ENCODE results near the gene FAM83C.

The FAM83C gene

GRCh38 chr20:35252037-35252461 lies 40.2 kb downstream of the FAM83C start:
- TF ChIP-seq CEBPB (IDR thresholded peaks at IDR 0.05): no peak
- TF ChIP-seq YY1 (IDR thresholded peaks at IDR 0.05; ENCODE audit: low read depth): no peak
- no peak for TF ChIP-seq MAX (IDR thresholded peaks at IDR 0.05)
- no peak for TF ChIP-seq NFIC (IDR thresholded peaks at IDR 0.05)
- no peak for TF ChIP-seq RAD21 (IDR thresholded peaks at IDR 0.05; ENCODE audit: low read depth)
- no peak for TF ChIP-seq EGR1 (IDR thresholded peaks at IDR 0.05)

- TF ChIP-seq TAF1 (IDR thresholded peaks at IDR 0.05; ENCODE audit: low read depth) (no peak), REST (IDR thresholded peaks at IDR 0.05; ENCODE audit: low read depth) (no peak)
Observed at GRCh38 chr20:35251613-35251940, 40.6 kb downstream of the FAM83C start.

DNA sequence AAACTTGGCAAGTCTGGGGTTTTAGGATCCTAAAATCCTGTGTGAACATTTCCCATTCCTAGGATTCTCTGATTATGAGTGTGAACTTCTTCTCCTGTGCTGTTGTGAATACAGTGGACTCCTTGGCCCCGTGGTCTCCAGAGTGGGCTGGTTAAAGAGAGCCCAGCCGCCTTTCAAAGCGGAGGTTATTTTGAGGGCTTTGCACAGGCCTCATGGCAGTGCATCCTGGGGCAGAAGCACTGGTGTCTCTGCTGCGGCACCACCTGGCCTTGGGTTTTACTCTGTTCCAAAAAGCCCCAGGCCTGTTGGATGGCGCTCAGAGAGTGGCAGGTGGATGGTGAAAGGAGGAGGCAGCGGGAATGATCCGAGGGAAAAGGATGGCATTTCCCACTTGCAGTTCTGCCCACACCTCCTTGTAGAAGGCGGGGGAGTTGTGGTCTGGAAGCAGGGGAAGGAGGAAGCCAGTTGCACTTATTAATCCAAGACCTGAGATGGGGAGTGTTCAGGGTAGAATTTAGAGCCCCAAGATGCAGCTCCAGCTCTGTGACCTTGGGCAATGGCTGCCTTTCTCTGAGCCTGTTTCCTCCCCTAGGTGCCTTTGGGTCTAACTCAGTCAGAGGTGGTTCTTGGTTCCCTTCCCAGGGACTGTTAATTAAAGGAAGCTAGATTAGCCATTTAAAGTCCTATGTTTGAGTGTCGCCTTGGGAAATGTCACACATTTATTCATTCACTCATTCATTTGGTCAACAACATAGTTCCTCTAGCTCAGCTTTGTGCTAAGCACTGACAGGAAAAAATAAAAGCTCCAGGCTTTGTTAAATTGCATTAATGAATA lies 43.4 kb downstream of the FAM83C start:
- TF ChIP-seq EGR1 (IDR thresholded peaks at IDR 0.05): no peak
- TF ChIP-seq CEBPB (IDR thresholded peaks at IDR 0.05): no peak
- TF ChIP-seq TCF12 (IDR thresholded peaks at IDR 0.05; ENCODE audit: low read depth): no peak
- TF ChIP-seq NFIC (IDR thresholded peaks at IDR 0.05): no peak
- no peak for TF ChIP-seq REST (IDR thresholded peaks at IDR 0.05; ENCODE audit: low read depth)
- TF ChIP-seq RAD21 (IDR thresholded peaks at IDR 0.05; ENCODE audit: low read depth): no peak
- TF ChIP-seq ZBTB7A (IDR thresholded peaks at IDR 0.05; ENCODE audit: low read depth): no peak
- no peak for TF ChIP-seq YY1 (IDR thresholded peaks at IDR 0.05; ENCODE audit: low read depth)
- no peak for TF ChIP-seq TEAD4 (IDR thresholded peaks at IDR 0.05)
- no peak for TF ChIP-seq FOXM1 (IDR thresholded peaks at IDR 0.05; ENCODE audit: borderline replicate concordance, low read depth)
- TF ChIP-seq MAX (IDR thresholded peaks at IDR 0.05): no peak

DNA sequence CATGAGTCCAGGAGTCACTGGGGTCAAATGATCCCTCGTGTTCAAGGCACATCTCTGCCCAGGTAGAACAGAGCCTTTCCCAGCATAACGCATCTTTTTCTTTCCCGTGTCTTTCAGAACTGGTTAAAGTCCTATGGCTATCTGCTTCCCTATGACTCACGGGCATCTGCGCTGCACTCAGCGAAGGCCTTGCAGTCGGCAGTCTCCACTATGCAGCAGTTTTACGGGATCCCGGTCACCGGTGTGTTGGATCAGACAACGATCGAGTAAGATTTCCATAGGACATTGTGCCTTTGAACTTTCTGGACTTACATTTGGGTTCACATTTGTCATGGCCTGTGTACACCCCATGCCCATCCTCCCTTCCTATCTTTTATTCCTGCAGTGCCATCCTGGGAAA lies 45.5 kb downstream of the FAM83C start:
- TF ChIP-seq FOXM1 (IDR thresholded peaks at IDR 0.05; ENCODE audit: borderline replicate concordance, low read depth): no peak
- no peak for TF ChIP-seq EP300 (IDR thresholded peaks at IDR 0.05; ENCODE audit: borderline replicate concordance)
- TF ChIP-seq REST (IDR thresholded peaks at IDR 0.05; ENCODE audit: low read depth): no peak
- TF ChIP-seq MAX (IDR thresholded peaks at IDR 0.05): no peak
- no peak for TF ChIP-seq CEBPB (IDR thresholded peaks at IDR 0.05)
- TF ChIP-seq EGR1 (IDR thresholded peaks at IDR 0.05): no peak
- TF ChIP-seq RAD21 (IDR thresholded peaks at IDR 0.05; ENCODE audit: low read depth): no peak
- TF ChIP-seq TAF1 (IDR thresholded peaks at IDR 0.05; ENCODE audit: low read depth): no peak
- TF ChIP-seq TCF12 (IDR thresholded peaks at IDR 0.05; ENCODE audit: low read depth): no peak
- TF ChIP-seq CREB1 (IDR thresholded peaks at IDR 0.05; ENCODE audit: low read depth): no peak
- TF ChIP-seq ZBTB7A (IDR thresholded peaks at IDR 0.05; ENCODE audit: low read depth): no peak
- TF ChIP-seq NFIC (IDR thresholded peaks at IDR 0.05): no peak
- no peak for TF ChIP-seq TEAD4 (IDR thresholded peaks at IDR 0.05)
- no peak for TF ChIP-seq USF1 (IDR thresholded peaks at IDR 0.05)
- TF ChIP-seq YY1 (IDR thresholded peaks at IDR 0.05; ENCODE audit: low read depth): no peak

DNA sequence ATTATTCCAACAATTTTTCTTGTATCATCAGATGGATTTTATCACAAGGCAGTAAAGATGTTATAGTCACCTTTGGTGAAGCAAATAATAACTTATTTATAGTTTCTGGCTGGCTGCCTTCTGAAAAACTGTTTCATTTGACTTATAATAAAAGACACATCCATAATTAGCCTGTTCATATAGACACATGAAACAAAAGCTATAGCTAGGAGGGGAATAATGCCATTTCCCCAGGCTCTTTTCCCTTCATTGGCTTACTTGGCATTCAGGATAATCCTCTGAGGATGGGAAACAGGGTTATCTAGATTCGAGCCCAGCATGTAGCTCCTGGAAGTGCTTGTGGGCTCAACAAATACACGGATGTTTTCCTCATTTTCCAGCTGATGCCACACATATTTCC lies 48.2 kb downstream of the FAM83C start:
- TF ChIP-seq FOXM1 (IDR thresholded peaks at IDR 0.05; ENCODE audit: borderline replicate concordance, low read depth) (no peak), ZBTB7A (IDR thresholded peaks at IDR 0.05; ENCODE audit: low read depth) (no peak), NFIC (IDR thresholded peaks at IDR 0.05) (no peak), YY1 (IDR thresholded peaks at IDR 0.05; ENCODE audit: low read depth) (no peak), TCF12 (IDR thresholded peaks at IDR 0.05; ENCODE audit: low read depth) (no peak), RAD21 (IDR thresholded peaks at IDR 0.05; ENCODE audit: low read depth) (no peak), MAX (IDR thresholded peaks at IDR 0.05) (no peak), CREB1 (IDR thresholded peaks at IDR 0.05; ENCODE audit: low read depth) (no peak), CEBPB (IDR thresholded peaks at IDR 0.05) (no peak)
